ENCODE measurements around the gene H2AZ1.

H2AZ1 gene

DNA sequence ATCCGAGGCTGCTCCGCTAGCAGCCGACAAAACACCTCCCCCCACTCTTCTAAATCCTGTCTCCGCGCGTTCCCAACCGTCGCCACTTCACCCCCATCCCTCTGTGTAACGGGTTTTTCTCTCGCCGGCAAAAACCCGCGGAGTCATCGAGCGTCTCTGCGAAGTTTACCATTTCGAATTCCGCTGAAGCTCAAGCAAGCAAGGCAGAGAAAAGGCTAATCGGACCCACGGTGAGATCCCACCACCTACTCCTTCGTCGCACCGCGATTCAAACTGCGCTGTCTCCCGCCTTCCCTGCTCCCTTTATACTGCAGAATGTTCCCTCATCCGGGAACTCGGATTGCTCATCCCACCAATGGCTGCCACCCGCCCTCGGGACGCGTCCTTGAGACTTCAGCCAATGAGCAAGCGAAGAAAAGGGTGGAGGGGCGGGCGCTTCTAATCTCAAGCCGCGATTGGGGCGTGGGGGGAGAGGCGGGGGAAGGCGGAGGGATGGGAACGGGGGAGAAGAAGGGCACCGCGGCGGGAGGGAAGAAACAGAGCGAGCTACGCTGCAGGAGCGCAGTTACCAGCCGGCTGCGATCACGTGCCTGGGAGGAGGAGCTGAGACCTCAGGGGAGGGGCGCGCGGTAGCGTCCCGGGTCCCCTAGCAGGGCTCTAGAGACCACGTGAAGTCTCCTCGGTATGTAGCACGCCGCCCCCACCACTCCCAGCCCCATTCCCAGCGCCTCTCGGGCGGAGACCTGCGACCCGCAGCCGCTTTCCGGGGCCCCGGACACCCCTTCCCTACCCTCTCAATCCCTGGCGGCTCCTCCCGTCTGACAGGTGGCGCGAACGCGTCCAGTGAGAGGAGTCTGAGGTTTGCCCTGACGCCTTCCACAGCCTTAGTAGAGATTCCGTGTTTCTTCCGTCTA is at the start of gene H2AZ1:
Gene H2AZ1, minus strand, starts transcription at position 277 of the 914 bp plus-strand sequence. Its CDS starts 105 bp downstream, at position 172.
- DNase-seq (ENCODE audit: extremely low read depth, low read depth): peak; percentile 98

GRCh38 chr4:99998062-99998867 is 48.2 kb upstream of the H2AZ1 start:
- peak; percentile 7 for DNase-seq (ENCODE audit: extremely low read depth, low read depth)
- peak; percentile 46 for TF ChIP-seq CTCF (IDR thresholded peaks at IDR 0.05; ENCODE audit: low read depth, low read length)

More for the DNA sequence above, at the start of gene H2AZ1:
- no peak for TF ChIP-seq CTCF (IDR thresholded peaks at IDR 0.05; ENCODE audit: low read depth, low read length)

- no peak for DNase-seq (ENCODE audit: extremely low read depth, low read depth)
- no peak for TF ChIP-seq CTCF (IDR thresholded peaks at IDR 0.05; ENCODE audit: low read depth, low read length)
These were observed 41.7 kb upstream of the H2AZ1 start for GRCh38 chr4:99991741-99992140.

- TF ChIP-seq CTCF (IDR thresholded peaks at IDR 0.05; ENCODE audit: low read depth, low read length): no peak
- DNase-seq (ENCODE audit: extremely low read depth, low read depth): no peak
These were observed 37.6 kb upstream of the H2AZ1 start for GRCh38 chr4:99987681-99988080.

- no peak for TF ChIP-seq CTCF (IDR thresholded peaks at IDR 0.05; ENCODE audit: low read depth, low read length)
- no peak for DNase-seq (ENCODE audit: extremely low read depth, low read depth)
These were observed 36.7 kb upstream of the H2AZ1 start for GRCh38 chr4:99986792-99987191.

GRCh38 chr4:99983289-99983943 is 33.3 kb upstream of the H2AZ1 start:
- TF ChIP-seq CTCF (IDR thresholded peaks at IDR 0.05; ENCODE audit: low read depth, low read length): no peak
- no peak for DNase-seq (ENCODE audit: extremely low read depth, low read depth)

All from AG09319 (cell line).